Heart left ventricle (tissue), 13 donors: ENCODE measurements around the gene STYXL2.

ENCODE experiments used
- CTCF ChIP-seq, 12 donors: fragments of 200-600 bp; sonication (generic) in 4 of 12; IDR thresholded peaks; one replicate each; pipeline versions ENCODE4 v1.5.0 to v1.8.0; 2018 to 2022; ENCODE audit warnings: antibody characterized with exemption in 12 of 12, mild to moderate bottlenecking in 5 of 12
- POLR2A ChIP-seq, 2 donors: fragments of 450-650 bp; IDR thresholded peaks; one replicate each; pipeline ENCODE4 v1.6.1; 2017; ENCODE audit warnings: antibody characterized with exemption in 2 of 2, mild to moderate bottlenecking in 2 of 2, moderate library complexity in 2 of 2
- donor health status: ischemic (EF 13 %, LVEDD 7.1; RV severe dilation, severe dysfunction).
- donor health status: DM: no; HTN: yes; CAD: no.
- donor health status: DM: no; HTN: no; CAD: no.
- donor health status: ischemic (EF 25% LVEDD 6.9; RV normal size, moderate dysfunction).
- donor health status: ischemic (EF 25% LVEDD 5.7; RV mildly dilated, moderate dysfunction).
- donor health status: ischemic (EF 35%, LVEDD 5.7; RV mildly dilated, moderate dysfunction).
- donor health status: nonischemic (EF 11% LVEDD 7.7; RV severe dilation, severe dysfunction).
- donor health status: DM: yes; HTN: yes; CAD: no.
- donor health status: PGD.
- donor health status: ischemic (EF 29% LVEDD 5.4; RV normal size, mild dysfunction).
- donor health status: nonischemic (EF 23%, LVEDD 6.1; RV moderate dilation, normal function).

DNA sequence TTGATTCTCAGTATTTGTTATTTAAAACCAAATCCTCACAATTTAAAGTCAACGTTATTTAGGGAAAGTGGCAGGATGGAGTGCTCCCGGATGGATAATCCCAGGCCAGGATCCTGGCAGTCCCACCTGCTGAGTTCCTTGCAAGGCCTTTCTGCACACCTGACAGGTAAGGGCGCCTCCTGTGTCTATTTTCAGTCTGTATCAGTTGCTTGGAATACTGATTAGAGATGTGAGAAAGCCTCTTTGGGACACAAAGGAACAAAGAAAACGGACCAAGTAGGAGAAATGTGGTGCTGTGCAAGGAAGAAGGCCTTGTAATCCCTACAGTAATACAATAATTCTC is 12.2 kb downstream of the STYXL2 start:
- no peak for TF ChIP-seq CTCF (IDR thresholded peaks at IDR 0.05)
- no peak for TF ChIP-seq POLR2A (IDR thresholded peaks at IDR 0.05)
